NCI-H82 treated with DMSO at 0.1 percent for 48 hours (cell line): Measurements from ENCODE around the gene STPG4.
"Not testable (repeated sequence)": the region's sequence is repeated elsewhere in the genome, so short reads cannot be mapped to it uniquely, and the experiment has no call there.

Experiments
- DNase-seq: peaks from one replicate; lab custom pipeline; 2025; ENCODE audit not compliant: unreplicated experiment; lab: John Stamatoyannopoulos, UW

Gene STPG4

GRCh38 chr2:47173986-47174732 lies 19.1 kb upstream of the STPG4 start:
- no peak for DNase-seq

- DNase-seq = no peak
Measured at GRCh38 chr2:47172922-47173695, 18.0 kb upstream of the STPG4 start.

- DNase-seq = no peak
Measured at GRCh38 chr2:47172156-47172921, 17.2 kb upstream of the STPG4 start.

GRCh38 chr2:47169784-47170183 lies 14.7 kb upstream of the STPG4 start:
- DNase-seq = no peak

GRCh38 chr2:47168895-47169294 lies 13.8 kb upstream of the STPG4 start:
- DNase-seq = not testable (repeated sequence)

- DNase-seq = no peak
Measured at GRCh38 chr2:47167149-47167548, 12.0 kb upstream of the STPG4 start.

GRCh38 chr2:47165001-47165555 lies 10.0 kb upstream of the STPG4 start:
- no peak for DNase-seq

GRCh38 chr2:47162780-47163179 lies 7.7 kb upstream of the STPG4 start:
- DNase-seq = no peak

- DNase-seq = no peak
Measured at GRCh38 chr2:47161475-47161874, 6.4 kb upstream of the STPG4 start.

- no peak for DNase-seq
Measured at GRCh38 chr2:47160660-47161059, 5.6 kb upstream of the STPG4 start.

- no peak for DNase-seq
Measured at GRCh38 chr2:47160211-47160610, 5.1 kb upstream of the STPG4 start.

GRCh38 chr2:47159627-47160026 lies 4.5 kb upstream of the STPG4 start:
- no peak for DNase-seq

GRCh38 chr2:47158576-47158975 lies 3.5 kb upstream of the STPG4 start:
- DNase-seq = no peak

GRCh38 chr2:47152803-47153202 lies 2.3 kb downstream of the STPG4 start:
- DNase-seq = no peak

GRCh38 chr2:47150175-47150574 lies 4.9 kb downstream of the STPG4 start:
- no peak for DNase-seq

GRCh38 chr2:47147021-47147420 lies 8.1 kb downstream of the STPG4 start:
- no peak for DNase-seq

- no peak for DNase-seq
Measured at GRCh38 chr2:47145466-47145865, 9.6 kb downstream of the STPG4 start.

- DNase-seq = no peak
Measured at GRCh38 chr2:47141520-47141919, 13.6 kb downstream of the STPG4 start.

- no peak for DNase-seq
Measured at GRCh38 chr2:47134386-47135090, 20.6 kb downstream of the STPG4 start.

- no peak for DNase-seq
Measured at GRCh38 chr2:47133046-47133445, 22.1 kb downstream of the STPG4 start.

GRCh38 chr2:47129191-47129706 lies 25.9 kb downstream of the STPG4 start:
- no peak for DNase-seq
